Muscle layer of colon (tissue), 2 donors: Measurements from ENCODE around the gene TGFA.
A peak's percentile ranks its signal among the peaks of the same experiment; 100 is the strongest.

Experiments used
- H3K27ac ChIP-seq: one replicate; pipeline ENCODE4 v1.7.0; 2013; ENCODE audit warnings: low read depth, mild to moderate bottlenecking, low read length, moderate library complexity
- H3K27me3 ChIP-seq, 2 donors: one replicate each; pipeline ENCODE4 v1.7.0; 2013; ENCODE audit warnings: low read length in 2 of 2, mild to moderate bottlenecking in 2 of 2; ENCODE audit not compliant: insufficient read depth in 2 of 2, control insufficient read depth in 1 of 2
- H3K36me3 ChIP-seq: one replicate; pipeline ENCODE4 v1.7.0; 2013; ENCODE audit warnings: mild to moderate bottlenecking, low read length; ENCODE audit not compliant: insufficient read depth
- H3K4me1 ChIP-seq: one replicate; pipeline ENCODE4 v1.7.0; 2013; ENCODE audit warnings: mild to moderate bottlenecking, low read length; ENCODE audit not compliant: insufficient read depth
- H3K4me3 ChIP-seq, 2 donors: one replicate each; pipeline ENCODE4 v1.7.0; 2013; ENCODE audit warnings: low read length in 2 of 2, low read depth in 1 of 2, mild to moderate bottlenecking in 1 of 2, moderate library complexity in 1 of 2
- H3K9ac ChIP-seq: one replicate; pipeline ENCODE4 v1.7.0; 2013; ENCODE audit warnings: low read length
- H3K9me3 ChIP-seq: one replicate; pipeline ENCODE4 v1.7.0; 2013; ENCODE audit warnings: mild to moderate bottlenecking, low read length
- donor health status: abdominal sarcoma.
- donor health status: Adenocarcinoma of cecum.

Gene TGFA

DNA sequence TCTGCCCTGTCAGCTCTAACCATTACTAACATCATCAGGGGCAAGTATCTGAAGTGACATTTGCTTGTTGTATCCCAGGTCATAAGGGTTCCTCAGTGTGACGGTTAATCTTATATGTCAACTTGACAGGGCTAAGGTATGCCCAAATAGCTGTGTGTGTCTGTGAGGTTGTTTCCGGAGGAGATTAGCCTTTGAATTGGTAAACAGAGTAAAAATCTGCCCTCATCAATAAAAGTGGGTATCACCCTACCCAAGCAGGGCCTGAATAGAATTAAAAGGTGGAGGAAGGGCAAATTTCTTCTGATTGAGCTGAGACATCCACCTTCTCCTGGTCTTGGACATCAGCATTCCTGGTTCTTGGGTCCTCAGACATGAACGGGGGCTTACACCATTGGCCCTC, 12.8 kb upstream of the TGFA start:
- H3K36me3 ChIP-seq: no peaks in the 10 kb centered on the region
- H3K9ac ChIP-seq: no peak overlapping the region
- no peaks in the 10 kb centered on the region for H3K4me1 ChIP-seq
- H3K9me3 ChIP-seq: no peaks in the 10 kb centered on the region
- no peaks in the 10 kb centered on the region for H3K27me3 ChIP-seq
- no peak overlapping the region for H3K4me3 ChIP-seq
- no peak overlapping the region for H3K27ac ChIP-seq

DNA sequence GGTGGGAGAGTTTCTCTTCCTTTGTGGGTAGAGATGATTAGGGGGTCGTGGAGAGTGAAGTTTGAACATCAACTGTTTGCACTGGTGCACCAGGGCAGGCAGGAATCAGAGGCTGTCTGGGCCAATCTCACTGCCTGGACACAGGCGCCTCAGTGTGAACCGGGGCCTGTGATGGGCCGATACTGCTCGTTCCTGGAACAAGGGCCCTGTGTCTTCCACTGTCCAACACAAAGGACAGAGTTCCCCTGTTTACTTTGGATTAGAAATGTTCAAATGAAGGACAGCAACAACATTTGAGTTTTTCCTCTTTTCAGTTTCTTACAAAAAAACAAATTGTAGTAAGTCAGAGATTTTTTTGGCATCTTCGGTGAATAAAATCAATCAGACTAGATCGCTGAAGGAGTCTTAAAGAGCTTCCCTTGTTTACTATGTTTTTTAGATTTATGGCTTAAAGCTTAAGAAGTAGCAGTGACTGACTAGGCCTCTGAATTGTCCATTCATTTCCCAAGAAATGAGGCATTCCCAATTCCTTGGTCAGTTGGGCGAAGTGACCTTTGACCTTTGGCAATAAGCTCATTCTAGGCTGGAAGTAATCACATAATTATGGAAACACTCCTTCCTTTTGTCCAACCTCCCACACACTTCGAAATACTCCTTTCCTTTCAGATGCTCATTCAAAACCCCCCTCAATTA, 11.6 kb upstream of the TGFA start:
- Histone ChIP-seq H3K9me3 (no peaks in the 10 kb centered on the region), H3K4me3 (no peak overlapping the region), H3K9ac (no peak overlapping the region), H3K36me3 (no peaks in the 10 kb centered on the region), H3K4me1 (no peaks in the 10 kb centered on the region), H3K27me3 (no peaks in the 10 kb centered on the region), H3K27ac (no peak overlapping the region)

DNA sequence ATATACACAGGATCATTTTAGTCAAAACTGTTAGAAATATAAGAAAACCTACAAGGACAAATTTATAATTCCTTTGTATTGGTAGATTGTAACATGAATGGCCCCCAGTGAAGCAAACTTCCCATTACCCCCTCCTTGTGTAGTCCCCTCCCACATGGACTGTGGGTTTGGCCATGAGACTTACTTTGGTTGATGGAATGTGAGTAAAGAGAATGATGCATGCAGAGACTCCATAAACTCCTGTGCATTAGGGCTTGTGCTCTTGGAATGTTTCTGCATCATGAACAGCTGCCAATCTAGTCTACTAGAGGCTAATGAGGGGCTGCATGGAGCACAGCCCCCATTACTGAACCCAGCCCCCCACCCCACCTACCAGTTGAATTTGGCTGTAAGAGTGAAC, 8.3 kb upstream of the TGFA start:
- H3K27ac ChIP-seq: no peak overlapping the region
- H3K4me3 ChIP-seq: no peak overlapping the region
- no peaks in the 10 kb centered on the region for H3K4me1 ChIP-seq
- no peaks in the 10 kb centered on the region for H3K36me3 ChIP-seq
- H3K27me3 ChIP-seq: no peaks in the 10 kb centered on the region
- H3K9ac ChIP-seq: no peak overlapping the region
- H3K9me3 ChIP-seq: no peaks in the 10 kb centered on the region

DNA sequence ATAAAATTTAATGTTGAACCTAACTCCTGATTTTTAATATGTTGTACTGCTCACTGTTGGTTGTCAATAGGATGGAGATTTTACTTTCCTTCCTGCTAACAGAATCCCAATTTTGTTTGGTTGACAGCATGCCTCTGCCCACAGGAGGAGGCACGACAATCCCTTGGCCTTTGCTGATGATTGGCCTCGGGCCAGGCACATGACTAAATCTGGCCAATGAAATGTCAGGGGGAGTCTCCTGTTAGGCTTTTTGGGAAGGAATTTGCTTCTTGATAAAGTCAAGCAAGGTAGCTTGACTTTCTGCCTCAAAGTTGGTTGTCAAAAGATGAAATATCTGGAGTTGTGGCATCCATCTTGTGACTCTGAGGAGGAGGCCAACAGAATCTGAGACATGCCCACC, 6.8 kb upstream of the TGFA start:
- H3K9ac ChIP-seq: no peak overlapping the region
- H3K27ac ChIP-seq: no peak overlapping the region
- no peaks in the 10 kb centered on the region for H3K4me1 ChIP-seq
- H3K4me3 ChIP-seq: no peak overlapping the region
- no peaks in the 10 kb centered on the region for H3K9me3 ChIP-seq
- H3K36me3 ChIP-seq: no peaks in the 10 kb centered on the region
- peaks cover 0 to under 1% of the 10 kb centered on the region in 2 donors for H3K27me3 ChIP-seq

DNA sequence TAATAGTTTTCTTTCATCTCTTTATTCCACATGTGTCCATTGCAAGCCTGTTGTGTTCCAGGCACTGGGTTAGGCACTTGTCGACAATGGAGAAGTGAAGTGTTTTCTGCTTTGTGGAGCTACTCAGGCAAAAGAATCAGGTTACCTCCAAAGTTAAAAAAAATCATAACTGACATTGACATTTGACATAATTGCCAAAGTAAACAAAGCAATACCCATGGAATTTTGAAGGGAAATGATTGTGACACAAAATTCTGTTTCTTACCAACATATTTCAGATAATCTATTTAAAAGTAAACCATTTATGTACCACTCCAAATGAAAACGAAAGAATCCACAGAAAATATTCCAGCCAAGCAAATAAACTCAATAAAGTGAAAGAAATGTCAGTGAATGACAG, 6.4 kb upstream of the TGFA start:
- no peaks in the 10 kb centered on the region for H3K4me1 ChIP-seq
- H3K9me3 ChIP-seq: no peaks in the 10 kb centered on the region
- H3K27me3 ChIP-seq: peaks cover 4% of the 10 kb centered on the region in 2 donors
- no peak overlapping the region for H3K9ac ChIP-seq
- H3K4me3 ChIP-seq: no peak overlapping the region
- H3K27ac ChIP-seq: no peak overlapping the region
- H3K36me3 ChIP-seq: no peaks in the 10 kb centered on the region

GRCh38 chr2:70558195-70558808, 4.7 kb upstream of the TGFA start:
- Histone ChIP-seq H3K27ac (no peak overlapping the region), H3K9ac (no peak overlapping the region)

GRCh38 chr2:70557171-70557838, 3.7 kb upstream of the TGFA start:
- H3K9me3 ChIP-seq: no peaks in the 10 kb centered on the region
- peaks cover 18 to 25% of the 10 kb centered on the region in 2 donors for H3K27me3 ChIP-seq
- H3K9ac ChIP-seq: no peak overlapping the region
- H3K4me1 ChIP-seq: peaks cover 5% of the 10 kb centered on the region
- no peaks in the 10 kb centered on the region for H3K36me3 ChIP-seq
- H3K27ac ChIP-seq: no peak overlapping the region
- H3K4me3 ChIP-seq: no peak overlapping the region

More at GRCh38 chr2:70558195-70558808, 4.7 kb upstream of the TGFA start:
- Histone ChIP-seq H3K27me3 (peaks cover 12 to 15% of the 10 kb centered on the region in 2 donors), H3K4me3 (no peak overlapping the region), H3K4me1 (peaks cover 5% of the 10 kb centered on the region), H3K36me3 (no peaks in the 10 kb centered on the region), H3K9me3 (no peaks in the 10 kb centered on the region)

- peaks cover 19 to 27% of the 10 kb centered on the region in 2 donors for H3K27me3 ChIP-seq
- no peak overlapping the region for H3K27ac ChIP-seq
- no peak overlapping the region for H3K4me3 ChIP-seq
- no peak overlapping the region for H3K9ac ChIP-seq
- H3K9me3 ChIP-seq: no peaks in the 10 kb centered on the region
- peaks cover 5% of the 10 kb centered on the region for H3K4me1 ChIP-seq
- no peaks in the 10 kb centered on the region for H3K36me3 ChIP-seq
Measured at GRCh38 chr2:70556608-70557007, 3.0 kb upstream of the TGFA start.

GRCh38 chr2:70554338-70554892, 789 bp upstream of the TGFA start:
- Histone ChIP-seq H3K4me1 (peaks cover 5% of the 10 kb centered on the region), H3K27me3 (peaks cover 19 to 27% of the 10 kb centered on the region in 2 donors), H3K9me3 (no peaks in the 10 kb centered on the region), H3K9ac (no peak overlapping the region), H3K36me3 (no peaks in the 10 kb centered on the region), H3K27ac (no peak overlapping the region), H3K4me3 (peak overlapping the region; percentile 45 to 55)

GRCh38 chr2:70553334-70553583, 367 bp downstream of the TGFA start:
- H3K4me3 ChIP-seq: peak overlapping the region; percentile 45 to 55
- peaks cover 5% of the 10 kb centered on the region for H3K4me1 ChIP-seq
- no peak overlapping the region for H3K27ac ChIP-seq
- H3K9me3 ChIP-seq: no peaks in the 10 kb centered on the region
- H3K36me3 ChIP-seq: no peaks in the 10 kb centered on the region
- peaks cover 19 to 27% of the 10 kb centered on the region in 2 donors for H3K27me3 ChIP-seq
- no peak overlapping the region for H3K9ac ChIP-seq

GRCh38 chr2:70552501-70553333, 909 bp downstream of the TGFA start:
- no peaks in the 10 kb centered on the region for H3K36me3 ChIP-seq
- peak overlapping the region; percentile 45 to 55 for H3K4me3 ChIP-seq
- peaks cover 19 to 27% of the 10 kb centered on the region in 2 donors for H3K27me3 ChIP-seq
- no peaks in the 10 kb centered on the region for H3K9me3 ChIP-seq
- H3K9ac ChIP-seq: no peak overlapping the region
- H3K4me1 ChIP-seq: peaks cover 5% of the 10 kb centered on the region
- no peak overlapping the region for H3K27ac ChIP-seq
